SK-N-SH treated with all-trans-retinoic acid at 6 μM for 48 hours (cell line): ENCODE data around the gene CYTH4.

ENCODE experiments used
- ATAC-seq: fragments of 200-7000 bp; cut with Tn5 transposase; 3 replicates; pipeline ENCODE4 v1.9.1; 2020; ENCODE audit warnings: mild to moderate bottlenecking, moderate library complexity
- ARNTL ChIP-seq: fragments of 450-650 bp; formaldehyde crosslinking; IDR thresholded peaks from 2 replicates; pipeline ENCODE4 v1.5.0; 2020; ENCODE audit warnings: low read depth, mild to moderate bottlenecking, moderate library complexity, borderline replicate concordance
- BACH2 ChIP-seq: fragments of 250-450 bp; sonication (Bioruptor Pico); IDR thresholded peaks from 2 replicates; pipeline ENCODE4 v1.9.0; 2021; ENCODE audit warnings: mild to moderate bottlenecking, borderline replicate concordance
- CSDC2 ChIP-seq: fragments of 250-450 bp; sonication (Bioruptor Pico); IDR thresholded peaks from 2 replicates; pipeline ENCODE4 v1.5.0; 2020; ENCODE audit warnings: mild to moderate bottlenecking, moderate library complexity
- ESRRG ChIP-seq: fragments of 250-450 bp; sonication (Bioruptor Pico); IDR thresholded peaks from 2 replicates; pipeline ENCODE4 v1.6.1; 2021; ENCODE audit warnings: mild to moderate bottlenecking
- GLIS3 ChIP-seq: fragments of 250-450 bp; sonication (Bioruptor Pico); IDR thresholded peaks from 2 replicates; pipeline ENCODE4 v1.5.0; 2020; ENCODE audit warnings: mild to moderate bottlenecking, moderate library complexity
- ISL1 ChIP-seq: fragments of 250-450 bp; sonication (Bioruptor Pico); IDR thresholded peaks from 2 replicates; pipeline ENCODE4 v2.1.2; 2022; ENCODE audit warnings: mild to moderate bottlenecking, moderate library complexity
- OSR1 ChIP-seq: fragments of 250-450 bp; sonication (Bioruptor Pico); IDR thresholded peaks from 2 replicates; pipeline ENCODE4 v1.8.0; 2022; ENCODE audit warnings: moderate library complexity, mild to moderate bottlenecking, inconsistent platforms
- PPARA ChIP-seq: fragments of 250-450 bp; sonication (Bioruptor Pico); IDR thresholded peaks from 2 replicates; pipeline ENCODE4 v1.5.0; 2020; ENCODE audit warnings: mild to moderate bottlenecking, borderline replicate concordance
- RARB ChIP-seq: fragments of 250-450 bp; sonication (Bioruptor Pico); IDR thresholded peaks from 2 replicates; pipeline ENCODE4 v1.8.0; 2021; ENCODE audit warnings: mild to moderate bottlenecking, moderate library complexity
- SNAI2 ChIP-seq: fragments of 250-450 bp; sonication (Bioruptor Pico); IDR thresholded peaks from 2 replicates; pipeline ENCODE4 v1.5.0; 2020; ENCODE audit warnings: mild to moderate bottlenecking, moderate library complexity
- TCF4 ChIP-seq: fragments of 250-450 bp; sonication (Bioruptor Pico); IDR thresholded peaks from 2 replicates; pipeline ENCODE4 v1.8.0; 2021; ENCODE audit warnings: mild to moderate bottlenecking, moderate library complexity, borderline replicate concordance
- TOX ChIP-seq: fragments of 250-450 bp; sonication (Bioruptor Pico); IDR thresholded peaks from 2 replicates; pipeline ENCODE4 v1.8.0; 2021; ENCODE audit warnings: mild to moderate bottlenecking, moderate library complexity, borderline replicate concordance
- ZC3H10 ChIP-seq: fragments of 250-450 bp; sonication (Bioruptor Pico); IDR thresholded peaks from 2 replicates; pipeline ENCODE4 v1.5.1; 2021; ENCODE audit warnings: mild to moderate bottlenecking, moderate library complexity
- ZFP3 ChIP-seq: fragments of 250-450 bp; sonication (Bioruptor Pico); IDR thresholded peaks from 2 replicates; pipeline ENCODE4 v1.5.0; 2020; ENCODE audit warnings: mild to moderate bottlenecking, moderate library complexity
- ZFP30 ChIP-seq: fragments of 450-650 bp; formaldehyde crosslinking; IDR thresholded peaks from 2 replicates; pipeline ENCODE4 v1.5.0; 2022; ENCODE audit warnings: mild to moderate bottlenecking, moderate library complexity
- ZNF565 ChIP-seq: fragments of 450-650 bp; formaldehyde crosslinking; conservative IDR thresholded peaks from 2 replicates; pipeline ENCODE4 v1.5.0; 2020; ENCODE audit warnings: low read depth, mild to moderate bottlenecking, moderate library complexity
- ZNF70 ChIP-seq: fragments of 450-650 bp; formaldehyde crosslinking; IDR thresholded peaks from 2 replicates; pipeline ENCODE4 v1.5.0; 2020; ENCODE audit warnings: mild to moderate bottlenecking, moderate library complexity
- ZNF8 ChIP-seq: fragments of 450-650 bp; formaldehyde crosslinking; IDR thresholded peaks from 2 replicates; pipeline ENCODE4 v1.5.0; 2020; ENCODE audit warnings: mild to moderate bottlenecking, moderate library complexity
- TF ChIP-seq, protein P1 (sequence below): fragments of 250-450 bp; sonication (Bioruptor Pico); IDR thresholded peaks from 2 replicates; pipeline ENCODE4 v1.5.1; 2021; ENCODE audit warnings: mild to moderate bottlenecking, moderate library complexity
- TF ChIP-seq, protein P2 (sequence below): fragments of 250-450 bp; sonication (Bioruptor Pico); IDR thresholded peaks from 2 replicates; pipeline ENCODE4 v1.8.0; 2021; ENCODE audit warnings: low read depth, mild to moderate bottlenecking, moderate library complexity, borderline replicate concordance
- TF ChIP-seq, protein P3 (sequence below): fragments of 250-450 bp; sonication (Bioruptor Pico); IDR thresholded peaks from 2 replicates; pipeline ENCODE4 v1.5.1; 2020; ENCODE audit warnings: low read depth, mild to moderate bottlenecking, moderate library complexity
- TF ChIP-seq, protein P4 (sequence below): fragments of 250-450 bp; sonication (Bioruptor Pico); IDR thresholded peaks from 2 replicates; pipeline ENCODE4 v1.8.0; 2020; ENCODE audit warnings: mild to moderate bottlenecking, moderate library complexity, borderline replicate concordance
- TF ChIP-seq, protein P5 (sequence below): fragments of 250-450 bp; sonication (Bioruptor Pico); IDR thresholded peaks from 2 replicates; pipeline ENCODE4 v1.5.0; 2020; ENCODE audit warnings: mild to moderate bottlenecking, moderate library complexity

Gene CYTH4

DNA sequence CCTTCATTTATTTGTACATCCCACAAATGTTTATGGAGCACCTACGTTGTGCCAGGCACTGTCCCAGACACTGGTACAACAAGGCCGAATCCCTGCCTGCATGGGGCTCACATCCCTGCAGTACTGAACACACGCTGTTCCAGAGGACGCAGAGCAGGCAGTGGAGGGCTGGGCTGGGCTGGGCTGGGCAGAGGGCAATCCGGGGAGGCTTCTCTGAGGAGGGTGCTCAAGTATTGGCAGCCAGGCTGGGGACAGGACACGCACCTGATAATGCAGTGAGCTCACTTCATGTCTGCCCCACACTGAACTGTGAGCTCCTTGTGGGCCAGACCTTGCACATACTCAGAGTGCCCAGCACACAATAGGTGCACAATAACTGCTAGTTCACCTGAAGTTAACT is 34.1 kb downstream of the CYTH4 start:
- no peak for ATAC-seq
- TF ChIP-seq SNAI2 (CRISPR knock-in tag) = no peak
- no peak for TF ChIP-seq ZNF565 (CRISPR knock-in tag)
- no peak for TF ChIP-seq ISL1 (CRISPR knock-in tag)
- TF ChIP-seq GLIS3 = no peak
- TF ChIP-seq TCF4 (CRISPR knock-in tag) = no peak
- no peak for TF ChIP-seq ZC3H10 (CRISPR knock-in tag)
- no peak for TF ChIP-seq BACH2
- TF ChIP-seq, protein P1, sequence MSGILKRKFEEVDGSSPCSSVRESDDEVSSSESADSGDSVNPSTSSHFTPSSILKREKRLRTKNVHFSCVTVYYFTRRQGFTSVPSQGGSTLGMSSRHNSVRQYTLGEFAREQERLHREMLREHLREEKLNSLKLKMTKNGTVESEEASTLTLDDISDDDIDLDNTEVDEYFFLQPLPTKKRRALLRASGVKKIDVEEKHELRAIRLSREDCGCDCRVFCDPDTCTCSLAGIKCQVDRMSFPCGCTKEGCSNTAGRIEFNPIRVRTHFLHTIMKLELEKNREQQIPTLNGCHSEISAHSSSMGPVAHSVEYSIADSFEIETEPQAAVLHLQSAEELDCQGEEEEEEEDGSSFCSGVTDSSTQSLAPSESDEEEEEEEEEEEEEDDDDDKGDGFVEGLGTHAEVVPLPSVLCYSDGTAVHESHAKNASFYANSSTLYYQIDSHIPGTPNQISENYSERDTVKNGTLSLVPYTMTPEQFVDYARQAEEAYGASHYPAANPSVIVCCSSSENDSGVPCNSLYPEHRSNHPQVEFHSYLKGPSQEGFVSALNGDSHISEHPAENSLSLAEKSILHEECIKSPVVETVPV (CRISPR knock-in tag) = no peak
- no peak for TF ChIP-seq PPARA (CRISPR knock-in tag)
- TF ChIP-seq RARB (CRISPR knock-in tag) = no peak
- TF ChIP-seq, protein P2, sequence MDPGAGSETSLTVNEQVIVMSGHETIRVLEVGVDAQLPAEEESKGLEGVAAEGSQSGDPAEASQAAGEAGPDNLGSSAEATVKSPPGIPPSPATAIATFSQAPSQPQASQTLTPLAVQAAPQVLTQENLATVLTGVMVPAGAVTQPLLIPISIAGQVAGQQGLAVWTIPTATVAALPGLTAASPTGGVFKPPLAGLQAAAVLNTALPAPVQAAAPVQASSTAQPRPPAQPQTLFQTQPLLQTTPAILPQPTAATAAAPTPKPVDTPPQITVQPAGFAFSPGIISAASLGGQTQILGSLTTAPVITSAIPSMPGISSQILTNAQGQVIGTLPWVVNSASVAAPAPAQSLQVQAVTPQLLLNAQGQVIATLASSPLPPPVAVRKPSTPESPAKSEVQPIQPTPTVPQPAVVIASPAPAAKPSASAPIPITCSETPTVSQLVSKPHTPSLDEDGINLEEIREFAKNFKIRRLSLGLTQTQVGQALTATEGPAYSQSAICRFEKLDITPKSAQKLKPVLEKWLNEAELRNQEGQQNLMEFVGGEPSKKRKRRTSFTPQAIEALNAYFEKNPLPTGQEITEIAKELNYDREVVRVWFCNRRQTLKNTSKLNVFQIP (CRISPR knock-in tag) = no peak
- no peak for TF ChIP-seq ARNTL (CRISPR knock-in tag)
- TF ChIP-seq ZFP3 (CRISPR knock-in tag) = no peak
- TF ChIP-seq ZNF70 = no peak
- no peak for TF ChIP-seq ESRRG
- no peak for TF ChIP-seq ZNF8 (CRISPR knock-in tag)
- TF ChIP-seq ZFP30 (CRISPR knock-in tag) = no peak
- TF ChIP-seq OSR1 (CRISPR knock-in tag) = no peak
- TF ChIP-seq TOX (CRISPR knock-in tag) = no peak
- TF ChIP-seq, protein P3, sequence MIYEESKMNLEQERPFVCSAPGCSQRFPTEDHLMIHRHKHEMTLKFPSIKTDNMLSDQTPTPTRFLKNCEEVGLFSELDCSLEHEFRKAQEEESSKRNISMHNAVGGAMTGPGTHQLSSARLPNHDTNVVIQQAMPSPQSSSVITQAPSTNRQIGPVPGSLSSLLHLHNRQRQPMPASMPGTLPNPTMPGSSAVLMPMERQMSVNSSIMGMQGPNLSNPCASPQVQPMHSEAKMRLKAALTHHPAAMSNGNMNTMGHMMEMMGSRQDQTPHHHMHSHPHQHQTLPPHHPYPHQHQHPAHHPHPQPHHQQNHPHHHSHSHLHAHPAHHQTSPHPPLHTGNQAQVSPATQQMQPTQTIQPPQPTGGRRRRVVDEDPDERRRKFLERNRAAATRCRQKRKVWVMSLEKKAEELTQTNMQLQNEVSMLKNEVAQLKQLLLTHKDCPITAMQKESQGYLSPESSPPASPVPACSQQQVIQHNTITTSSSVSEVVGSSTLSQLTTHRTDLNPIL = no peak
- TF ChIP-seq, all 23 proteins: peak for 0

DNA sequence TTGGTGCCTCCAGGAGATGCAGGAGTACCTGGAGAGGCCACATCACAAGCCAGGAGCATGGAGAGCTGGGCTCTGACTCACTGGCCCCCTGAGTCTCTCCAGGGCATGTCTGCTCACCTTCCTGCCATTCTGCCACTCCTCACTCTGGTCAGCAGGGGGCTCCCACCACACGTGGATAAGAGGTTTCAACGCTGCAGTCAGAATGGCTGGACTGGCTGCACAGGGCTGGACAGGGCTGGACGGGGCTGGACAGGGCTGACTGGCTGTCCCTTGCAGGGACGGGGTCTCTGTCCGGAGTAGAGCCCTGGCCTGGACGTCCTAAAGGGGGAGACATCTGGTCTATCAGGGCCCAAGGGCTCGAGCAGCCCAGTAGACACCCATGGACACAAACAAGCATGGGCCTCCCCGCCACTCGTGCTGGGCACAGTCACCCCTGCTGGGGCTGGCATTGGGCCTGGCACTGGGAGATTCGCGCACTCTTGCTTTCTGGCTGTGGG is 34.6 kb downstream of the CYTH4 start:
- peak; percentile 98 for ATAC-seq
- TF ChIP-seq RARB (CRISPR knock-in tag) = no peak
- TF ChIP-seq ZFP3 (CRISPR knock-in tag) = no peak
- no peak for TF ChIP-seq ESRRG
- TF ChIP-seq SNAI2 (CRISPR knock-in tag) = no peak
- TF ChIP-seq, protein P2 (CRISPR knock-in tag) = no peak

DNA sequence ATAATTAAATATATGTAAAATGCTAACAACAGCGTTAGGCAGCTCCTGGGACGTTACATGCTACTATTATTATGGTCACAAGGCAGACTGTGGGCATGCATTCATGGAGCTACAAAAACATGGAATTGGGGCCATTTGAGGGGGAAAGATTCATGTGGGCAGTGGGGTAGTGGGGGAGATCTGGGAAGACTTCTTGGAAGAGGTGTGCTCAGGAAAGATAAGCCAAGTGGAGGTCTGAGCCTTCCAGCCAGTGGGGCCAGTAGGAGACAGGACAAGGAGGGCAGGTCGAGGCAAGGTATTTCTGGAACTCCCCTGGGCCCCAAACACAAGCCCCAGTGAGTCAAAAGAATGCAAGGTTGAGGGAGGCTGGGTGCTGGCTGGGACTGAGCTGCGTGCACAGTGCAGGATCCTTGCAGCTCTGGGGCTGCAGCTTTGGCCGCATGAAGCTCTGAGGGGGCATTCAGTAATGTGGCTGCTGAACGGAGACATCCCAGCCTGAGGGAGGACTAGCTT is 35.4 kb downstream of the CYTH4 start:
- no peak for ATAC-seq
- TF ChIP-seq CSDC2 (CRISPR knock-in tag) = no peak
- no peak for TF ChIP-seq SNAI2 (CRISPR knock-in tag)
- TF ChIP-seq, protein P4, sequence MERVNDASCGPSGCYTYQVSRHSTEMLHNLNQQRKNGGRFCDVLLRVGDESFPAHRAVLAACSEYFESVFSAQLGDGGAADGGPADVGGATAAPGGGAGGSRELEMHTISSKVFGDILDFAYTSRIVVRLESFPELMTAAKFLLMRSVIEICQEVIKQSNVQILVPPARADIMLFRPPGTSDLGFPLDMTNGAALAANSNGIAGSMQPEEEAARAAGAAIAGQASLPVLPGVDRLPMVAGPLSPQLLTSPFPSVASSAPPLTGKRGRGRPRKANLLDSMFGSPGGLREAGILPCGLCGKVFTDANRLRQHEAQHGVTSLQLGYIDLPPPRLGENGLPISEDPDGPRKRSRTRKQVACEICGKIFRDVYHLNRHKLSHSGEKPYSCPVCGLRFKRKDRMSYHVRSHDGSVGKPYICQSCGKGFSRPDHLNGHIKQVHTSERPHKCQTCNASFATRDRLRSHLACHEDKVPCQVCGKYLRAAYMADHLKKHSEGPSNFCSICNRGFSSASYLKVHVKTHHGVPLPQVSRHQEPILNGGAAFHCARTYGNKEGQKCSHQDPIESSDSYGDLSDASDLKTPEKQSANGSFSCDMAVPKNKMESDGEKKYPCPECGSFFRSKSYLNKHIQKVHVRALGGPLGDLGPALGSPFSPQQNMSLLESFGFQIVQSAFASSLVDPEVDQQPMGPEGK (CRISPR knock-in tag) = no peak
- TF ChIP-seq ISL1 (CRISPR knock-in tag) = no peak
- TF ChIP-seq ZFP3 (CRISPR knock-in tag) = no peak
- no peak for TF ChIP-seq ZC3H10 (CRISPR knock-in tag)
- no peak for TF ChIP-seq OSR1 (CRISPR knock-in tag)
- TF ChIP-seq, protein P5, sequence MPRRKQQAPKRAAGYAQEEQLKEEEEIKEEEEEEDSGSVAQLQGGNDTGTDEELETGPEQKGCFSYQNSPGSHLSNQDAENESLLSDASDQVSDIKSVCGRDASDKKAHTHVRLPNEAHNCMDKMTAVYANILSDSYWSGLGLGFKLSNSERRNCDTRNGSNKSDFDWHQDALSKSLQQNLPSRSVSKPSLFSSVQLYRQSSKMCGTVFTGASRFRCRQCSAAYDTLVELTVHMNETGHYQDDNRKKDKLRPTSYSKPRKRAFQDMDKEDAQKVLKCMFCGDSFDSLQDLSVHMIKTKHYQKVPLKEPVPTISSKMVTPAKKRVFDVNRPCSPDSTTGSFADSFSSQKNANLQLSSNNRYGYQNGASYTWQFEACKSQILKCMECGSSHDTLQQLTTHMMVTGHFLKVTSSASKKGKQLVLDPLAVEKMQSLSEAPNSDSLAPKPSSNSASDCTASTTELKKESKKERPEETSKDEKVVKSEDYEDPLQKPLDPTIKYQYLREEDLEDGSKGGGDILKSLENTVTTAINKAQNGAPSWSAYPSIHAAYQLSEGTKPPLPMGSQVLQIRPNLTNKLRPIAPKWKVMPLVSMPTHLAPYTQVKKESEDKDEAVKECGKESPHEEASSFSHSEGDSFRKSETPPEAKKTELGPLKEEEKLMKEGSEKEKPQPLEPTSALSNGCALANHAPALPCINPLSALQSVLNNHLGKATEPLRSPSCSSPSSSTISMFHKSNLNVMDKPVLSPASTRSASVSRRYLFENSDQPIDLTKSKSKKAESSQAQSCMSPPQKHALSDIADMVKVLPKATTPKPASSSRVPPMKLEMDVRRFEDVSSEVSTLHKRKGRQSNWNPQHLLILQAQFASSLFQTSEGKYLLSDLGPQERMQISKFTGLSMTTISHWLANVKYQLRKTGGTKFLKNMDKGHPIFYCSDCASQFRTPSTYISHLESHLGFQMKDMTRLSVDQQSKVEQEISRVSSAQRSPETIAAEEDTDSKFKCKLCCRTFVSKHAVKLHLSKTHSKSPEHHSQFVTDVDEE (CRISPR knock-in tag) = no peak
- no peak for TF ChIP-seq BACH2
- TF ChIP-seq TOX (CRISPR knock-in tag) = no peak
- no peak for TF ChIP-seq ZNF70
- TF ChIP-seq TCF4 (CRISPR knock-in tag) = no peak
- TF ChIP-seq, protein P1 (CRISPR knock-in tag) = no peak
- no peak for TF ChIP-seq ESRRG
- no peak for TF ChIP-seq ZFP30 (CRISPR knock-in tag)
- TF ChIP-seq ZNF8 (CRISPR knock-in tag) = no peak
- TF ChIP-seq, protein P3 = no peak
